Measurements from ENCODE around the gene RAPGEF6.

GRCh38 chr5:131386779-131387178 is 248.2 kb downstream of the RAPGEF6 start:
- TF ChIP-seq POLR2AphosphoS5 (IDR thresholded peaks at IDR 0.05; ENCODE audit: borderline replicate concordance, low read depth, low read length) (no peak), EZH2 (IDR thresholded peaks at IDR 0.05) (no peak)

Measured in SK-N-MC (cell line).